Naive thymus-derived CD8-positive, alpha-beta T cell (primary cell): ENCODE results near the gene CPNE1. TPM values are rescaled to one million over a fixed set of nuclear protein-coding genes. Genes with fewer than 3 reads are reported as not detected.
A peak's percentile ranks its signal among the peaks of the same experiment; 100 is the strongest.

Source experiments
- ATAC-seq, 2 donors: fragments of 150-1000 bp; cut with Tn5 transposase in 1 of 2; sonication (Bioruptor Pico), chemical (Tn5 transposase) in 1 of 2; 1 replicate in 1 of 2; 2 replicates in 1 of 2; pipeline ENCODE4 v1.10.0; 2021; ENCODE audit warnings: mild to moderate bottlenecking in 2 of 2, moderate library complexity in 2 of 2
- POLR2A ChIA-PET: fragments of 350-600 bp; sonication (Branson Sonifier 250); formaldehyde crosslinking; loops from one replicate; lab custom pipeline; 2021; ENCODE audit warnings: antibody characterized with exemption; lab: Charles Lee
- DNase-seq, 10 donors: peaks; one replicate each; pipeline versions ENCODE4 v3.0.0 to v3.0.0-alpha.2; 2020 to 2022
- H3K27ac Mint-ChIP-seq, 10 donors: one replicate each; pipeline ENCODE4 v1.8.0; 2020 to 2022; ENCODE audit warnings: mild to moderate bottlenecking in 10 of 10, mixed read lengths in 10 of 10, moderate library complexity in 4 of 10, inconsistent platforms in 1 of 10
- H3K27me3 Mint-ChIP-seq, 5 donors: one replicate each; pipeline ENCODE4 v1.8.0; 2021 to 2022; ENCODE audit warnings: mixed read lengths in 5 of 5
- H3K36me3 Mint-ChIP-seq, 3 donors: one replicate each; pipeline ENCODE4 v1.8.0; 2020 to 2022; ENCODE audit warnings: mixed read lengths in 3 of 3, mild to moderate bottlenecking in 2 of 3, inconsistent platforms in 1 of 3
- H3K4me1 Mint-ChIP-seq, 4 donors: one replicate each; pipeline ENCODE4 v1.8.0; 2021 to 2022; ENCODE audit warnings: mixed read lengths in 4 of 4
- H3K4me3 Mint-ChIP-seq, 10 donors: one replicate each; pipeline ENCODE4 v1.8.0; 2020 to 2022; ENCODE audit warnings: mild to moderate bottlenecking in 10 of 10, mixed read lengths in 10 of 10, moderate library complexity in 6 of 10, inconsistent platforms in 1 of 10
- H3K9me3 Mint-ChIP-seq, 9 donors: one replicate each; pipeline ENCODE4 v1.8.0; 2020 to 2022; ENCODE audit warnings: mixed read lengths in 9 of 9, mild to moderate bottlenecking in 3 of 9, inconsistent platforms in 1 of 9, moderate library complexity in 1 of 9
- polyA plus RNA-seq, 3 donors: library from polyadenylated mRNA; unstranded; fragments of 300-500 nt; fragmentation: Illumina TruSeq; gene quantifications; one replicate each; pipeline ENCODE4 v1.2.3, GENCODE V29; 2021
- total RNA-seq, 8 experiments: library from RNA in 2 of 8; stranded (reverse) in 2 of 8; gene quantifications; one replicate each; pipeline ENCODE4 v1.2.3 and lab custom pipeline; 2021 to 2026

Gene CPNE1
- total and polyA plus RNA-seq, 5 experiments from 2014 or later: 329 to 454 (median 392) TPM

- Mint-ChIP-seq H3K27me3 (no peaks in the 10 kb centered on the region), H3K36me3 (no peaks in the 10 kb centered on the region), H3K27ac (peak within 1 kb of the TSS; percentile 88 to 100 (median 99)), H3K9me3 (peaks cover 0 to 3% (median 0%) of the 10 kb centered on the region in 9 donors), H3K4me1 (peaks cover 16 to 45% (median 39%) of the 10 kb centered on the region in 4 donors), H3K4me3 (peak within 1 kb of the TSS; percentile 87 to 95 (median 90))
- peak; percentile 92 to 100 (median 100) for DNase-seq
- ATAC-seq: peak; percentile 81
- POLR2A ChIA-PET: interaction anchor here (0.6 to 8.2 kb wide), 13 partner anchors 8 to 338 kb away, joined by 3 to 101 read pairs (median 7); partner anchors contain the start of genes CPNE1, NFS1, PHF20 and RBM12
Measured at GRCh38 chr20:35615667-35616464, 48.8 kb downstream of the CPNE1 start, which contains the start of gene SPAG4. SPAG4 (plus strand) TSS chr20:35615829; CDS start chr20:35616004, 175 bp downstream.

DNA sequence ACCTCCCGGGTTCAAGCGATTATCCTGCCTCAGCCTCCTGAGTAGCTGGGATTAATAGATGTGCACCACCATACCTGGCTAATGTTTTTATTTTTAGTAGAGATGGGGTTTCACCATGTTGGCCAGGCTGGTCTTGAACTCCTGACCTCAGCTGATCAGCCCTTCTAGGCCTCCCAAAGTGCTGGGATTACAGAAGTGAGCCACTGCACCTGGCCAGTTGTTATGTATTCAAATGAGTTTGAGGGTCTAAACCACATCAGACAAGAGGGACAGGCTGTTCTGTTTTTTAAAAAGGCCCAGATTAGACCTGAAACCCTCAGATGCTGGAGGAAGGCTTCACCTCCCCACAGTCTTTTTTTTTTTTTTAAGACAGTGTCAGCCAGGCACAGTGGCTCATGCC lies 53.2 kb downstream of the CPNE1 start:
- POLR2A ChIA-PET: interaction anchor here (0.6 kb wide), 1 partner anchor 125 kb away, joined by 3 read pairs; no protein-coding TSS in a partner anchor

DNA sequence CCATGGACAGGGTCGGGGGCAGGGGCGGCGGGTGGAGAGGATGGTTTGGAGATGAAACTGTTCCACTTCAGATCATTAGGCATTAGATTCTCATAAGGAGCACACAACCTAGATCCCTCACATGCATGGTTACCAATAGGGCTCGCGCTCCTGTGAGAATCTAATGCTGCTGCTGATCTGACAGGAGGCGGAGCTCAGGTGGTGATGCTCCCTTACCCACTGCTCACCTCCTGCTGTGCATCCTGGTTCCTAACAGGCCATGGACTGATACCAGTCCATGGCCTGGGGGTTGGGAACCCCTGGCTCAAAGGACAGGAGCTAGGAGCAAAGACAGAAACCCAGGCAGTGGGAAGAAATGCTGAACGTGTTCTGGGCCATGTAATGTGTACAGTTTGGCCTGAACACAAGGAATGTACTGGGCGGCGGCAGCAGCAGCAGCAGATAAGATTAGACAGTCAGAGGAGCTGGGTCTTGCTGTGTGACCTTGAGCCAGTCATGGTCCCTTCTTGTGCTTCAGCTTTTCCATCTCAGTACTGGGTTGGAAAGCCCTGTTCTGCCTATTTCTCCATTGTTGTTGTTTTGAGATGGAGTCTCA lies 53.8 kb downstream of the CPNE1 start:
- Mint-ChIP-seq H3K9me3 (peaks cover 0 to 3% (median 0%) of the 10 kb centered on the region in 9 donors), H3K4me1 (peaks cover 3 to 9% (median 7%) of the 10 kb centered on the region in 4 donors), H3K4me3 (no peak overlapping the region), H3K27me3 (no peaks in the 10 kb centered on the region), H3K36me3 (no peaks in the 10 kb centered on the region), H3K27ac (peak overlapping the region in 1 of 10 donors; percentile 66)
- no peak for DNase-seq
- POLR2A ChIA-PET: interaction anchor here (0.6 kb wide), 2 partner anchors 125 to 1336 kb away, joined by 3 read pairs; no protein-coding TSS in a partner anchor
- no peak for ATAC-seq

More for the DNA sequence above, 53.2 kb downstream of the CPNE1 start:
- Mint-ChIP-seq H3K4me3 (no peak overlapping the region), H3K9me3 (peaks cover 0 to 3% (median 0%) of the 10 kb centered on the region in 9 donors), H3K4me1 (peaks cover 3 to 12% (median 9%) of the 10 kb centered on the region in 4 donors), H3K27me3 (no peaks in the 10 kb centered on the region), H3K27ac (no peak overlapping the region), H3K36me3 (no peaks in the 10 kb centered on the region)
- ATAC-seq (no peak), DNase-seq (no peak)

GRCh38 chr20:35607003-35607735 lies 57.5 kb downstream of the CPNE1 start:
- H3K27ac Mint-ChIP-seq: peak overlapping the region in 2 of 10 donors; percentile 60
- no peak for ATAC-seq
- peaks cover 0 to 15% (median 0%) of the 10 kb centered on the region in 5 donors for H3K27me3 Mint-ChIP-seq
- no peak for DNase-seq
- no peak overlapping the region for H3K4me3 Mint-ChIP-seq
- H3K36me3 Mint-ChIP-seq: no peaks in the 10 kb centered on the region
- H3K9me3 Mint-ChIP-seq: no peaks in the 10 kb centered on the region
- POLR2A ChIA-PET: no interaction called here
- H3K4me1 Mint-ChIP-seq: peaks cover 0 to 5% (median 1%) of the 10 kb centered on the region in 4 donors

- no peaks in the 10 kb centered on the region for H3K36me3 Mint-ChIP-seq
- DNase-seq (no peak), ATAC-seq (no peak)
- no peak overlapping the region for H3K4me3 Mint-ChIP-seq
- no peaks in the 10 kb centered on the region for H3K9me3 Mint-ChIP-seq
- no peak overlapping the region for H3K27ac Mint-ChIP-seq
- H3K27me3 Mint-ChIP-seq: peaks cover 0 to 15% (median 0%) of the 10 kb centered on the region in 5 donors
- POLR2A ChIA-PET: no interaction called here
- peaks cover 1 to 11% (median 7%) of the 10 kb centered on the region in 4 donors for H3K4me1 Mint-ChIP-seq
Measured at GRCh38 chr20:35606127-35606526, 58.6 kb downstream of the CPNE1 start.

GRCh38 chr20:35604449-35604747 lies 60.3 kb downstream of the CPNE1 start:
- H3K4me1 Mint-ChIP-seq: peaks cover 1 to 17% (median 14%) of the 10 kb centered on the region in 4 donors
- DNase-seq (no peak), ATAC-seq (no peak)
- no peaks in the 10 kb centered on the region for H3K9me3 Mint-ChIP-seq
- no peak overlapping the region for H3K4me3 Mint-ChIP-seq
- H3K27ac Mint-ChIP-seq: no peak overlapping the region
- H3K27me3 Mint-ChIP-seq: peaks cover 0 to 21% (median 1%) of the 10 kb centered on the region in 5 donors
- no peaks in the 10 kb centered on the region for H3K36me3 Mint-ChIP-seq
- POLR2A ChIA-PET: interaction anchor here (0.7 kb wide), 1 partner anchor 43 kb away, joined by 3 read pairs; no protein-coding TSS in a partner anchor

DNA sequence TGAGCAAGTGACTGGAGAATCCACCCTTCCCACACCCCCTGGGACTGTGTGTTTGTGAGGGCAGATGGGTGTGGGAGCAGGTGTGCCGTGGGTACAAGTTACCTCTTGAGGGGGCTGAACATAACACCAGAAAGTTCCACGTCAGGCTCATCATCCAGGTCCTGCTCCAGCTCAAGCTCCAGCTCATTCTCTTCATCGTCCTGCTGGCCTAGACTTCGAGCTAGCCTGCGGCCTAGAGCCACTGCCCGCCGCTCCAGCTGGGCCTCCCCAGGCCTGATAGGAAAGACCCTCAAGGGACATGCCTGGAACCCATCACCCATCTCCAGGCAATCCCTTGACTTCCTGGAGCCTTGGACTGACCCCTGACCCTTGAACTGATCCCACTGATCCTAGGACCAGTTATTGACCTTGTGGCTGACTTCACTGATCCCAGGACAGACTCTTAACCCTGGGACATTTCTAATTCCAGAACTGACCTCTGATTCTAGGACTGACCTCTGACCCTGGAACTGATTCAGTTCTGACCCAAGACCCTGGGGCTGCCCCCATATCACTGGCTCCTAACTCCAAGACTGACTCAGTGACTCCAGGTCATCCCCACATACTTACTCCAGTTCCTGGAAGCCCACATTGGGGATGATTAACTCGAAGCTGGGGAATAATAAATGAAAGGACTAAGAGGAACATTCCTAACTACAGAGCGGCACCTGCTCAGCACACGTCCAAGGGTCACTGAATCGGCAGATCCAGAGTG lies 60.8 kb downstream of the CPNE1 start:
- Mint-ChIP-seq H3K4me3 (peak overlapping the region in 5 of 10 donors; percentile 29 to 83 (median 40)), H3K4me1 (peaks cover 1 to 17% (median 14%) of the 10 kb centered on the region in 4 donors), H3K36me3 (no peaks in the 10 kb centered on the region), H3K9me3 (no peaks in the 10 kb centered on the region), H3K27ac (no peak overlapping the region), H3K27me3 (peaks cover 1 to 23% (median 3%) of the 10 kb centered on the region in 5 donors)
- POLR2A ChIA-PET: interaction anchor here (0.6 kb wide), 1 partner anchor 12 kb away, joined by 3 read pairs; the partner anchor contains the start of gene SPAG4
- no peak for DNase-seq
- ATAC-seq: no peak

- Mint-ChIP-seq H3K4me3 (peak overlapping the region; percentile 35 to 83 (median 52)), H3K9me3 (no peaks in the 10 kb centered on the region), H3K27ac (peak overlapping the region in 2 of 10 donors; percentile 23 to 59)
Measured at GRCh38 chr20:35602851-35603495, 61.7 kb downstream of the CPNE1 start.

GRCh38 chr20:35601990-35602389 lies 62.7 kb downstream of the CPNE1 start:
- peak overlapping the region; percentile 12 to 84 (median 64) for H3K4me3 Mint-ChIP-seq
- POLR2A ChIA-PET: interaction anchor here (1.1 to 2.2 kb wide), 5 partner anchors 14 to 282 kb away, joined by 4 to 7 read pairs (median 5); partner anchors contain the start of genes NFS1, ROMO1 and SPAG4
- peaks cover 3 to 25% (median 6%) of the 10 kb centered on the region in 5 donors for H3K27me3 Mint-ChIP-seq

More at GRCh38 chr20:35602851-35603495, 61.7 kb downstream of the CPNE1 start:
- peaks cover 3 to 25% (median 4%) of the 10 kb centered on the region in 5 donors for H3K27me3 Mint-ChIP-seq
- DNase-seq (no peak), ATAC-seq (no peak)
- POLR2A ChIA-PET: interaction anchor here (0.6 to 2.2 kb wide), 2 partner anchors 13 to 281 kb away, joined by 3 to 7 read pairs; partner anchors contain the start of gene SPAG4
- H3K4me1 Mint-ChIP-seq: peaks cover 1 to 17% (median 14%) of the 10 kb centered on the region in 4 donors
- no peaks in the 10 kb centered on the region for H3K36me3 Mint-ChIP-seq

GRCh38 chr20:35600993-35601973 lies 63.4 kb downstream of the CPNE1 start:
- no peaks in the 10 kb centered on the region for H3K9me3 Mint-ChIP-seq
- ATAC-seq (peak; percentile 91 to 96), DNase-seq (peak; percentile 66 to 87 (median 74))
- POLR2A ChIA-PET: interaction anchor here (0.5 to 2.2 kb wide), 7 partner anchors 15 to 537 kb away, joined by 3 to 7 read pairs (median 4); partner anchors contain the start of genes NFS1, RBM39, ROMO1 and SPAG4
- H3K4me3 Mint-ChIP-seq: peak overlapping the region; percentile 74 to 86 (median 82)
- H3K4me1 Mint-ChIP-seq: peaks cover 1 to 17% (median 14%) of the 10 kb centered on the region in 4 donors
- H3K27me3 Mint-ChIP-seq: peaks cover 3 to 25% (median 7%) of the 10 kb centered on the region in 5 donors
- H3K36me3 Mint-ChIP-seq: no peaks in the 10 kb centered on the region
- peak overlapping the region in 4 of 10 donors; percentile 44 to 85 (median 62) for H3K27ac Mint-ChIP-seq

More at GRCh38 chr20:35601990-35602389, 62.7 kb downstream of the CPNE1 start:
- H3K9me3 Mint-ChIP-seq: no peaks in the 10 kb centered on the region
- no peaks in the 10 kb centered on the region for H3K36me3 Mint-ChIP-seq
- peak overlapping the region in 2 of 10 donors; percentile 22 to 62 for H3K27ac Mint-ChIP-seq
- no peak for ATAC-seq
- H3K4me1 Mint-ChIP-seq: peaks cover 1 to 17% (median 14%) of the 10 kb centered on the region in 4 donors
- no peak for DNase-seq
